Measurements from ENCODE around the gene APEH. TPM values are rescaled to one million over a fixed set of nuclear protein-coding genes. Genes with fewer than 3 reads are reported as not detected.

APEH gene
- total and polyA plus RNA-seq, 9 of the 15 experiments (the other 6 are each of a cell fraction or from before 2014, with no cell fraction given) = 70.9 to 177 (median 117) TPM

DNA sequence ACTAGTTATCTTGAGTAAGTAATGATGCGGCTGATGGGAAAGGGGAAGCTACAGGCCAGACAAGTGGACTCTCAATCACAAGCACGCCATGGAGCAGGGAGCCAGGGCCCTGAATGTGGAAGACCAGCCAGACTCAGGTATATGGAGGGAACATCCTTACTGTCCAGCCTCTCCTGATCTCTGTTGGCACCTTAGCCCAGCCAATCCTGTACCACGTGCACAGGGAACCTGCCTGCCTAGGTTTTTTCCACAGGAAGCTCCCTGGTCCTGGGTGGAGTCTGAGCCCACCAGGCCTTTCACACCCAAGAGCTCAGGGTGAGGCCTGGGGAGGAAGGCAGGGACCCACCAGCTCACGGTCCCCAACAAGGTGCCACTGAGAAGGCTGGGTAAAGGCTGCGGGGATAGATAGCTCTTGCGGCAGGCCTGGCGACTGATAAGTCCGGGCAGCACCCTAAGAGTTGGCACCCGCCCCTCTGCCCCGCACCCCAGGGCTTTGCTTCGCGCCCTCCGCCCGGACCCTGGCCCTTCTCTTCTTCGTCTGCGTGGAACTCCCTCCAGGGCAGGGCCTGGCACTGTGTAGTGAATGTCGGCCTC is 933 bp upstream of the APEH start (continued):
- no peak for TF ChIP-seq KDM4B (IDR thresholded peaks at IDR 0.05; ENCODE audit: borderline replicate concordance in 2 of 2, low read depth in 1 of 2)
- no peak for TF ChIP-seq ZNF124 (CRISPR knock-in tag; IDR thresholded peaks at IDR 0.05)
- no peak for TF ChIP-seq MTA3 (IDR thresholded peaks at IDR 0.05; ENCODE audit: borderline replicate concordance)
- no peak for TF ChIP-seq BRD4 (IDR thresholded peaks at IDR 0.05)
- no peak for TF ChIP-seq HDAC2 (IDR thresholded peaks at IDR 0.05)
- TF ChIP-seq RBM25 (IDR thresholded peaks at IDR 0.05; ENCODE audit: low read depth, low read length, severe bottlenecking) = no peak
- TF ChIP-seq EWSR1 (IDR thresholded peaks at IDR 0.05; ENCODE audit: borderline replicate concordance, low read depth, partially characterized antibody) = no peak
- TF ChIP-seq SRSF7 (optimal IDR thresholded peaks at IDR 0.05; ENCODE audit: low read depth, low read length) = no peak
- TF ChIP-seq ETV5 (CRISPR knock-in tag; IDR thresholded peaks at IDR 0.05; ENCODE audit: low read depth) = 0 out of 2 replicates have a peak, but pooled peaks have one; percentile 23
- TF ChIP-seq, protein P1, sequence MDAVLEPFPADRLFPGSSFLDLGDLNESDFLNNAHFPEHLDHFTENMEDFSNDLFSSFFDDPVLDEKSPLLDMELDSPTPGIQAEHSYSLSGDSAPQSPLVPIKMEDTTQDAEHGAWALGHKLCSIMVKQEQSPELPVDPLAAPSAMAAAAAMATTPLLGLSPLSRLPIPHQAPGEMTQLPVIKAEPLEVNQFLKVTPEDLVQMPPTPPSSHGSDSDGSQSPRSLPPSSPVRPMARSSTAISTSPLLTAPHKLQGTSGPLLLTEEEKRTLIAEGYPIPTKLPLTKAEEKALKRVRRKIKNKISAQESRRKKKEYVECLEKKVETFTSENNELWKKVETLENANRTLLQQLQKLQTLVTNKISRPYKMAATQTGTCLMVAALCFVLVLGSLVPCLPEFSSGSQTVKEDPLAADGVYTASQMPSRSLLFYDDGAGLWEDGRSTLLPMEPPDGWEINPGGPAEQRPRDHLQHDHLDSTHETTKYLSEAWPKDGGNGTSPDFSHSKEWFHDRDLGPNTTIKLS (IDR thresholded peaks at IDR 0.05; ENCODE audit: borderline replicate concordance, low read depth) = no peak
- TF ChIP-seq SMAD1 (IDR thresholded peaks at IDR 0.05; ENCODE audit: low read depth, low read length, partially characterized antibody) = no peak
- TF ChIP-seq FOXP1 (CRISPR knock-in tag; IDR thresholded peaks at IDR 0.05) = no peak
- TF ChIP-seq, protein P2, sequence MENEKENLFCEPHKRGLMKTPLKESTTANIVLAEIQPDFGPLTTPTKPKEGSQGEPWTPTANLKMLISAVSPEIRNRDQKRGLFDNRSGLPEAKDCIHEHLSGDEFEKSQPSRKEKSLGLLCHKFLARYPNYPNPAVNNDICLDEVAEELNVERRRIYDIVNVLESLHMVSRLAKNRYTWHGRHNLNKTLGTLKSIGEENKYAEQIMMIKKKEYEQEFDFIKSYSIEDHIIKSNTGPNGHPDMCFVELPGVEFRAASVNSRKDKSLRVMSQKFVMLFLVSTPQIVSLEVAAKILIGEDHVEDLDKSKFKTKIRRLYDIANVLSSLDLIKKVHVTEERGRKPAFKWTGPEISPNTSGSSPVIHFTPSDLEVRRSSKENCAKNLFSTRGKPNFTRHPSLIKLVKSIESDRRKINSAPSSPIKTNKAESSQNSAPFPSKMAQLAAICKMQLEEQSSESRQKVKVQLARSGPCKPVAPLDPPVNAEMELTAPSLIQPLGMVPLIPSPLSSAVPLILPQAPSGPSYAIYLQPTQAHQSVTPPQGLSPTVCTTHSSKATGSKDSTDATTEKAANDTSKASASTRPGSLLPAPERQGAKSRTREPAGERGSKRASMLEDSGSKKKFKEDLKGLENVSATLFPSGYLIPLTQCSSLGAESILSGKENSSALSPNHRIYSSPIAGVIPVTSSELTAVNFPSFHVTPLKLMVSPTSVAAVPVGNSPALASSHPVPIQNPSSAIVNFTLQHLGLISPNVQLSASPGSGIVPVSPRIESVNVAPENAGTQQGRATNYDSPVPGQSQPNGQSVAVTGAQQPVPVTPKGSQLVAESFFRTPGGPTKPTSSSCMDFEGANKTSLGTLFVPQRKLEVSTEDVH (IDR thresholded peaks at IDR 0.05; ENCODE audit: low read depth, partially characterized antibody) = no peak
- TF ChIP-seq, protein P3, sequence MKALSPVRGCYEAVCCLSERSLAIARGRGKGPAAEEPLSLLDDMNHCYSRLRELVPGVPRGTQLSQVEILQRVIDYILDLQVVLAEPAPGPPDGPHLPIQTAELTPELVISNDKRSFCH (CRISPR knock-in tag; IDR thresholded peaks at IDR 0.05) = no peak
- TF ChIP-seq, protein P3 (tag; IDR thresholded peaks at IDR 0.05) = no peak
- TF ChIP-seq, protein P4, sequence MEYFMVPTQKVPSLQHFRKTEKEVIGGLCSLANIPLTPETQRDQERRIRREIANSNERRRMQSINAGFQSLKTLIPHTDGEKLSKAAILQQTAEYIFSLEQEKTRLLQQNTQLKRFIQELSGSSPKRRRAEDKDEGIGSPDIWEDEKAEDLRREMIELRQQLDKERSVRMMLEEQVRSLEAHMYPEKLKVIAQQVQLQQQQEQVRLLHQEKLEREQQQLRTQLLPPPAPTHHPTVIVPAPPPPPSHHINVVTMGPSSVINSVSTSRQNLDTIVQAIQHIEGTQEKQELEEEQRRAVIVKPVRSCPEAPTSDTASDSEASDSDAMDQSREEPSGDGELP (CRISPR knock-in tag; IDR thresholded peaks at IDR 0.05; ENCODE audit: borderline replicate concordance) = 0 out of 2 replicates have a peak, but pooled peaks have one; percentile 42
- TF ChIP-seq HNRNPLL (IDR thresholded peaks at IDR 0.05; ENCODE audit: low read depth, low read length, poor library complexity, severe bottlenecking) = no peak
- TF ChIP-seq, protein P5, sequence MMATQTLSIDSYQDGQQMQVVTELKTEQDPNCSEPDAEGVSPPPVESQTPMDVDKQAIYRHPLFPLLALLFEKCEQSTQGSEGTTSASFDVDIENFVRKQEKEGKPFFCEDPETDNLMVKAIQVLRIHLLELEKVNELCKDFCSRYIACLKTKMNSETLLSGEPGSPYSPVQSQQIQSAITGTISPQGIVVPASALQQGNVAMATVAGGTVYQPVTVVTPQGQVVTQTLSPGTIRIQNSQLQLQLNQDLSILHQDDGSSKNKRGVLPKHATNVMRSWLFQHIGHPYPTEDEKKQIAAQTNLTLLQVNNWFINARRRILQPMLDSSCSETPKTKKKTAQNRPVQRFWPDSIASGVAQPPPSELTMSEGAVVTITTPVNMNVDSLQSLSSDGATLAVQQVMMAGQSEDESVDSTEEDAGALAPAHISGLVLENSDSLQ (IDR thresholded peaks at IDR 0.05) = no peak
- peak; percentile 64 for TF ChIP-seq CHD1 (IDR thresholded peaks at IDR 0.05; ENCODE audit: low read length)
- TF ChIP-seq, protein P6, sequence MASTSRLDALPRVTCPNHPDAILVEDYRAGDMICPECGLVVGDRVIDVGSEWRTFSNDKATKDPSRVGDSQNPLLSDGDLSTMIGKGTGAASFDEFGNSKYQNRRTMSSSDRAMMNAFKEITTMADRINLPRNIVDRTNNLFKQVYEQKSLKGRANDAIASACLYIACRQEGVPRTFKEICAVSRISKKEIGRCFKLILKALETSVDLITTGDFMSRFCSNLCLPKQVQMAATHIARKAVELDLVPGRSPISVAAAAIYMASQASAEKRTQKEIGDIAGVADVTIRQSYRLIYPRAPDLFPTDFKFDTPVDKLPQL (IDR thresholded peaks at IDR 0.05; ENCODE audit: extremely low read depth, insufficient read length) = no peak
- no peak for TF ChIP-seq KDM2B (CRISPR knock-in tag; IDR thresholded peaks at IDR 0.05)
